AG10803 (cell line): ENCODE data around the gene ATP6V1G2.

Source experiments
- DNase-seq: peaks from one replicate; pipeline ENCODE4 v3.0.0; 2010; ENCODE audit warnings: low read depth
- H3K4me3 ChIP-seq: 2 replicates; pipeline ENCODE4 v1.5.1; 2011; ENCODE audit warnings: mild to moderate bottlenecking, low read length, control low read depth
- TF ChIP-seq, protein P1 (sequence below): conservative IDR thresholded peaks from 2 replicates; pipeline ENCODE4 v1.5.1; 2011; ENCODE audit warnings: mild to moderate bottlenecking, low read length, control low read depth, inconsistent platforms

Gene ATP6V1G2

DNA sequence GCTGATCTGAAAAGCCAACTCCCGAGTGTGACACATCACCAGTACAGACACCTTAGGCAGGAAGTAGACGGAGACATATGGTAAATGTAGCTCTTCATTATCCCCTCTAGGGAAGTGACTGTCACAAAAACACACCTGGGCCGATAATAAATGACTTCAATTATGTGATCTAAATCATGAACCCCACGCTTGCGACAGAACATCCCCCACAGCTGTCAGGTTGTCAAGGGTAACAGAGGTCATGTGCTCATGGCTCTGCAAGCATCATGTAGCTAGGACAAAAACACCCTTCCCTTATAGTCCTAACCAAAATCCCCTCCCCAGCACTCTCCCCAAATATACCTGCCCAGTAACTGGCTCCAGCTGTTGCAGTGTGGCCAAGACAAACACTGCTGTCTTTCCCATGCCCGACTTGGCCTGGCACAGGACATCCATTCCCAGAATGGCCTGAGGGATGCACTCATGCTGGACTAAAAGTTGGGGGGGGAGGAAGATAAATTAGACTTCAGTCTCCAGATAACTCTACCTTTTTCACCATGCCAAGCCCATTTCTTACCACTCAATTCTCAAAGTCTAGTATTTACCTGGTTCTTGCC, 7.5 kb downstream of the ATP6V1G2 start:
- peak overlapping the region; percentile 72 for H3K4me3 ChIP-seq
- TF ChIP-seq, protein P1, sequence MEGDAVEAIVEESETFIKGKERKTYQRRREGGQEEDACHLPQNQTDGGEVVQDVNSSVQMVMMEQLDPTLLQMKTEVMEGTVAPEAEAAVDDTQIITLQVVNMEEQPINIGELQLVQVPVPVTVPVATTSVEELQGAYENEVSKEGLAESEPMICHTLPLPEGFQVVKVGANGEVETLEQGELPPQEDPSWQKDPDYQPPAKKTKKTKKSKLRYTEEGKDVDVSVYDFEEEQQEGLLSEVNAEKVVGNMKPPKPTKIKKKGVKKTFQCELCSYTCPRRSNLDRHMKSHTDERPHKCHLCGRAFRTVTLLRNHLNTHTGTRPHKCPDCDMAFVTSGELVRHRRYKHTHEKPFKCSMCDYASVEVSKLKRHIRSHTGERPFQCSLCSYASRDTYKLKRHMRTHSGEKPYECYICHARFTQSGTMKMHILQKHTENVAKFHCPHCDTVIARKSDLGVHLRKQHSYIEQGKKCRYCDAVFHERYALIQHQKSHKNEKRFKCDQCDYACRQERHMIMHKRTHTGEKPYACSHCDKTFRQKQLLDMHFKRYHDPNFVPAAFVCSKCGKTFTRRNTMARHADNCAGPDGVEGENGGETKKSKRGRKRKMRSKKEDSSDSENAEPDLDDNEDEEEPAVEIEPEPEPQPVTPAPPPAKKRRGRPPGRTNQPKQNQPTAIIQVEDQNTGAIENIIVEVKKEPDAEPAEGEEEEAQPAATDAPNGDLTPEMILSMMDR, result no peak
- DNase-seq, result no peak

DNA sequence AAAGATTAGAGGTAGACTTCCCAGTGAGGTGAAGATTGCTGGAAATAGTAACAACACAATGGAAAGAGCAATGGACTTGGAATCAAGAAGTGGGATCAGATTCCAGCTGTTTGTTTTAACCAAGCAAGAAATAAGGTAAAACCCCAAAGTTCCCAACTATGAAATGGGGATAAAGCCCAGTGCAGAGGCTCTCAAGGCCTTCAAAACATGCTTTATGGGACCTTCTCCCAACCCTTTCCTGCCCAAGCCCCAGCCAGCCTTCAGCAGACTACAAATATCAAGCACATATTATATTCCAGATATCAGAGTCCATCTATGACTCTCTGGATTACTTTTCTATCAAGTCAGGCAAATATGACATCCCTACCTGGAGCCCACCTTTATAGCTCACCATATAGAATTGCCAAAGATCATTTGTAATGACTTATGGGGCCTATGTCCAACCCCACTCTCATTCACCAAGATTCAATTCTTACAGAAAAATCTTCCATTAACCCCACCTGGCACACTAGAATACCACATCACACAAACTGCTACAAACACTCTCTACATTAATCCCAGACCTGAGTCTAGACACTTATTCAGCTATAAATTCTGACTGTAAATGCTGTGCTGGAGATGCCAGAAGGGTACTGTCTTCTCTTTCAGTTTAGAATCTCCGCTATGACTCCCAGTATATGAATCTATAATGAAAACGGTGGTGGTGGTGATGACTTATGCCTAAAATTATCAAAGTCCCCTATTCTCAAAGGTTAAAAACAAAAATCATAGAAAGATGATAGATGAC, 10.7 kb downstream of the ATP6V1G2 start:
- TF ChIP-seq, protein P1, result no peak
- no peak overlapping the region for H3K4me3 ChIP-seq
- DNase-seq, result no peak

DNA sequence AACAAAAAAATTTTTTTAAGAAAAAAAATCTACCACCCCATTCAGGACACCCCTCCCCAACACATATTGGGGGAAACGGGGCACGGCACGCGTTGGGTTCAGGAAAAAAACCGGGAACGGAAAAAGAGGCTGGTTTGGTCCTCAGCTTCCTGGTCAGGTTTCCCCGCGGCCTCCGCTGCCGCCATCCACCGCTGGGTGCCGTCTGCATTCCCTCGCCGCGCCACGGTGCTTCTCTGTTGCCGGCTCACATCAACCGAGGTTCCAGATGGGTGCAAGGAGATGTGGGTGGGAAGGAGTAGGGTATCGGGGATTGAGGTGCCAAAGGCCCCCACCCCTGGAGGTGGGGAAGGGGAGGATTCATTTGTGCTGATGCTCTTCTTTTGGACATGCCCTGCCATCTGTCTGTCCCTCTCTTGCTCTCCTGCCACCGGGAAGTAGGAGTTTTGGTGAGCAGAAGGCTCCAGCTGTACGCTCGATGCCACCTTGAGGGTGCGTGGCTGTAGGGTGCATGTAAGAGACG, 11.8 kb downstream of the ATP6V1G2 start:
- DNase-seq, result no peak
- TF ChIP-seq, protein P1, result no peak
- H3K4me3 ChIP-seq, result no peak overlapping the region

DNA sequence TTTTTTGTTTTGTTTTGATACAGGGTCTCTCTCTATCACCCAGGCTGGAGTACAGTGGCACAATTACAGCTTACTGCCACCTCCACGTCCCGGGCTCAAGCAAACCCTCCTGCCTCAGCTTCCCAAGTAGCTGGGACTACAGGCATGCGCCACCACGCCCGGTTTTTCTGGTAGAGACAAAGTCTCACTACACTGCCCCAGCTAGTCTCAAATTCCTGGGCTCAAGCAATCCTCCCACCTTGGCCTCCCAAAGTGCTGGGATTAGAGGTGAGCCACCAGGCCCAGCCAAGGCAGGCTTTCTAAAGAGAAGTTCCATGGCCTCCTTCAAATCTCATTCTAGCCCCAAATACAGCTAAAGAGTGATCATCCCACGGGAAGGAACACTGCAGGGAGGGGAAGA, 12.4 kb downstream of the ATP6V1G2 start:
- DNase-seq, result no peak
- TF ChIP-seq, protein P1, result no peak
- no peak overlapping the region for H3K4me3 ChIP-seq

DNA sequence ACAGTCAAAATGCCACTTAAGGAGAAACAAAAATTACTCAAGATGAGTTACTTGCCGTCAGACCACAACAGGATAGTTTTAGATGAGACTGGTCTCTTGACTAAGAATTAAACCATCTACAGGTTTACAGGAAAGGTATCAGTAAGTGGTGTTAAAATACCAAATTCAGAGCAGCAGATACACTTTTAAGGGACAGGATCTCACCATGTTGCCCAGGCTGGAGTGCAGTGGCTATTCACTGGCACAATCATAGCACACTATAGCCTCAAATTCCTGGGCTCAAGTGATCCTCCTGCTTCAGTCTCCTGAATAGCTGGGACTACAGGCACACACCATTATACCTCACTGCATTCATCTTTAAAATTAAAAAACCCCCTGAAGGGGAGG, 13.0 kb downstream of the ATP6V1G2 start:
- TF ChIP-seq, protein P1, result no peak
- DNase-seq, result no peak
- no peak overlapping the region for H3K4me3 ChIP-seq

DNA sequence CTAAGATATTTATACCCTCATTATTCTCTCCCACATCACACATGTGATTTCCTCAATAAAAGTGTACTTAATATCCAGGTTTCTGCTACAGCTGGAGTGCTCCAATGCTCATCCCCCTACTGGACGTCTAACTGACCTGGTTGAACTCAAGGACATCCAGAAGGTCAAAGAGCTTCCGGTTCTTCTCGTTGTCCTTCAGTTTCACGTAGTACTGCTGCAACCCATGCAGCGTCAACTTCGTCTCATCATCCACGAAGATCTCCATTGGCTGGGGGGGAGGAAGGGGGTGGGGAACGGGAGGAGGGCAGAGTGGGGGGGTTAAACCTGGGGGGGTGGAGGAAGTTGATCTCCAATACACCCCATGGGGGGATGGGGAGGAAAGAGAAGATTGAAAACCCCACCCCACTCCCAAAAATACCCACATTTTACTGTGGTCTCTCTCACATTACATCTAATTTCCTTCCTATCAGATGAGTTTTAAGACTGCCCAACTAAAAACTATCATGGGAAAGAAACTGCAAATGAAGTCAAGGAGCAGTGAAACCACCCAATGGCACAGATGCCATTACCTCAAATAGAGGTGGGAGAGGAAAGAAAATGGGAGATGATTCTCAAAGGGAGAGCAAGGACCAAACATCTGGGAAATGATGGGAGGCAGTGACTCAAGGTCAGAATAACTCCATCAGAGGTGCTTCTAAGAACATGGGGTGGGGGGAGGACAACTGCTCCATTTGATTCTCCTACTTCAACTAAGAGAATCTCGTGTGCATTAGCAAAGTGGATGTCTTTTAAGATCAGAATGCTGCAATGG, 13.6 kb downstream of the ATP6V1G2 start:
- DNase-seq, result no peak
- no peak overlapping the region for H3K4me3 ChIP-seq
- TF ChIP-seq, protein P1, result no peak
